ENCODE results near the gene ISL2. TPM values are rescaled to one million over a fixed set of nuclear protein-coding genes. Genes with fewer than 3 reads are reported as not detected.

The ISL2 gene
- total and polyA plus RNA-seq, 2 of the 13 experiments (the other 11 are each of a cell fraction or from before 2014, with no cell fraction given): 4.3 to 5.1 TPM

DNA sequence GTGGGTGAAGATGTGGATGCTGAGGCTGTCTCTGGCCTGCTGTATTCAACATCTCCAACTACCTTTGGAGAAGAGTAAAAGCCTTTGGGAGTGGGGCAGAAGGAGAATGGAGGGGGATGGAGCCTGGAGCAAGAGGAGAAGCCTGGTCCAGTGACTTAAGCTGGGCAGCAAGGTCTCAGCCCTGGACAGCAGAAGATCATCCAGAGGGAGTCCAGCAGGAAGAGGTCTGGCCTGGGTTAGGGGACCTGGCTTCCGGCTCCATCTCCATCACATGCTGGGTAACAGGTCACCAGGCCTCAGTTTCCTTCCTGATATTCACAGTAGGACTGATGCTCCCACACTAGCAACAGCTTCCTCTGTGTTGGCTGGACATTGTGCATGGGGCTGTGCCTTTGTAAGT, 3.8 kb upstream of the ISL2 start:
- H4K20me1 ChIP-seq (ENCODE audit: insufficient read depth, low read length): no peaks in the 10 kb centered on the region
- H3K4me3 ChIP-seq (replicated peaks in 1 of 3; ENCODE audit: insufficient read depth in 1 of 3, low read depth in 2 of 3, low read length in 3 of 3): no peak overlapping the region
- peak overlapping the region; percentile 22; the same call in 1 of the 2 replicates for H3K4me2 ChIP-seq (ENCODE audit: low read depth, low read length)
- no peak for FAIRE-seq
- no peaks in the 10 kb centered on the region for H3K36me3 ChIP-seq (replicated peaks in 1 of 2; ENCODE audit: control insufficient read depth in 1 of 2, insufficient read depth in 2 of 2, low read length in 2 of 2)
- H3K4me1 ChIP-seq (ENCODE audit: insufficient read depth, low read length): peaks cover 41% of the 10 kb centered on the region
- H3K27ac ChIP-seq (ENCODE audit: extremely low read length, insufficient read depth, low read length): peak overlapping the region; percentile 43
- no peak overlapping the region for H3K9ac ChIP-seq (ENCODE audit: insufficient read depth, low read depth, low read length)
- H2AFZ ChIP-seq (ENCODE audit: low read length): no peak overlapping the region
- TF ChIP-seq ZFP36L2 (CRISPR knock-in tag; IDR thresholded peaks at IDR 0.05) (no peak), ZNF563 (CRISPR knock-in tag; IDR thresholded peaks at IDR 0.05) (no peak), ZFYVE20 (CRISPR knock-in tag; IDR thresholded peaks at IDR 0.05; ENCODE audit: borderline replicate concordance, low read depth) (no peak), NFRKB (IDR thresholded peaks at IDR 0.05) (no peak), ZMAT3 (CRISPR knock-in tag; conservative IDR thresholded peaks at IDR 0.05) (no peak)
- TF ChIP-seq, protein P1, sequence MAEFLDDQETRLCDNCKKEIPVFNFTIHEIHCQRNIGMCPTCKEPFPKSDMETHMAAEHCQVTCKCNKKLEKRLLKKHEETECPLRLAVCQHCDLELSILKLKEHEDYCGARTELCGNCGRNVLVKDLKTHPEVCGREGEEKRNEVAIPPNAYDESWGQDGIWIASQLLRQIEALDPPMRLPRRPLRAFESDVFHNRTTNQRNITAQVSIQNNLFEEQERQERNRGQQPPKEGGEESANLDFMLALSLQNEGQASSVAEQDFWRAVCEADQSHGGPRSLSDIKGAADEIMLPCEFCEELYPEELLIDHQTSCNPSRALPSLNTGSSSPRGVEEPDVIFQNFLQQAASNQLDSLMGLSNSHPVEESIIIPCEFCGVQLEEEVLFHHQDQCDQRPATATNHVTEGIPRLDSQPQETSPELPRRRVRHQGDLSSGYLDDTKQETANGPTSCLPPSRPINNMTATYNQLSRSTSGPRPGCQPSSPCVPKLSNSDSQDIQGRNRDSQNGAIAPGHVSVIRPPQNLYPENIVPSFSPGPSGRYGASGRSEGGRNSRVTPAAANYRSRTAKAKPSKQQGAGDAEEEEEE (CRISPR knock-in tag; IDR thresholded peaks at IDR 0.05; ENCODE audit: borderline replicate concordance): no peak
- TF ChIP-seq, protein P2, sequence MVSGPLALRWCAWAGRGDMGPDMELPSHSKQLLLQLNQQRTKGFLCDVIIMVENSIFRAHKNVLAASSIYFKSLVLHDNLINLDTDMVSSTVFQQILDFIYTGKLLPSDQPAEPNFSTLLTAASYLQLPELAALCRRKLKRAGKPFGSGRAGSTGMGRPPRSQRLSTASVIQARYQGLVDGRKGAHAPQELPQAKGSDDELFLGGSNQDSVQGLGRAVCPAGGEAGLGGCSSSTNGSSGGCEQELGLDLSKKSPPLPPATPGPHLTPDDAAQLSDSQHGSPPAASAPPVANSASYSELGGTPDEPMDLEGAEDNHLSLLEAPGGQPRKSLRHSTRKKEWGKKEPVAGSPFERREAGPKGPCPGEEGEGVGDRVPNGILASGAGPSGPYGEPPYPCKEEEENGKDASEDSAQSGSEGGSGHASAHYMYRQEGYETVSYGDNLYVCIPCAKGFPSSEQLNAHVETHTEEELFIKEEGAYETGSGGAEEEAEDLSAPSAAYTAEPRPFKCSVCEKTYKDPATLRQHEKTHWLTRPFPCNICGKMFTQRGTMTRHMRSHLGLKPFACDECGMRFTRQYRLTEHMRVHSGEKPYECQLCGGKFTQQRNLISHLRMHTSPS (CRISPR knock-in tag; IDR thresholded peaks at IDR 0.05; ENCODE audit: low read depth): no peak
- TF ChIP-seq, protein P3, sequence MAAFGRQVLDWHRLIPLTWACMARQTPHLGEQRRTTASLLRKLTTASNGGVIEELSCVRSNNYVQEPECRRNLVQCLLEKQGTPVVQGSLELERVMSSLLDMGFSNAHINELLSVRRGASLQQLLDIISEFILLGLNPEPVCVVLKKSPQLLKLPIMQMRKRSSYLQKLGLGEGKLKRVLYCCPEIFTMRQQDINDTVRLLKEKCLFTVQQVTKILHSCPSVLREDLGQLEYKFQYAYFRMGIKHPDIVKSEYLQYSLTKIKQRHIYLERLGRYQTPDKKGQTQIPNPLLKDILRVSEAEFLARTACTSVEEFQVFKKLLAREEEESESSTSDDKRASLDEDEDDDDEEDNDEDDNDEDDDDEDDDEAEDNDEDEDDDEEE (CRISPR knock-in tag; IDR thresholded peaks at IDR 0.05): no peak
- TF ChIP-seq, protein P4, sequence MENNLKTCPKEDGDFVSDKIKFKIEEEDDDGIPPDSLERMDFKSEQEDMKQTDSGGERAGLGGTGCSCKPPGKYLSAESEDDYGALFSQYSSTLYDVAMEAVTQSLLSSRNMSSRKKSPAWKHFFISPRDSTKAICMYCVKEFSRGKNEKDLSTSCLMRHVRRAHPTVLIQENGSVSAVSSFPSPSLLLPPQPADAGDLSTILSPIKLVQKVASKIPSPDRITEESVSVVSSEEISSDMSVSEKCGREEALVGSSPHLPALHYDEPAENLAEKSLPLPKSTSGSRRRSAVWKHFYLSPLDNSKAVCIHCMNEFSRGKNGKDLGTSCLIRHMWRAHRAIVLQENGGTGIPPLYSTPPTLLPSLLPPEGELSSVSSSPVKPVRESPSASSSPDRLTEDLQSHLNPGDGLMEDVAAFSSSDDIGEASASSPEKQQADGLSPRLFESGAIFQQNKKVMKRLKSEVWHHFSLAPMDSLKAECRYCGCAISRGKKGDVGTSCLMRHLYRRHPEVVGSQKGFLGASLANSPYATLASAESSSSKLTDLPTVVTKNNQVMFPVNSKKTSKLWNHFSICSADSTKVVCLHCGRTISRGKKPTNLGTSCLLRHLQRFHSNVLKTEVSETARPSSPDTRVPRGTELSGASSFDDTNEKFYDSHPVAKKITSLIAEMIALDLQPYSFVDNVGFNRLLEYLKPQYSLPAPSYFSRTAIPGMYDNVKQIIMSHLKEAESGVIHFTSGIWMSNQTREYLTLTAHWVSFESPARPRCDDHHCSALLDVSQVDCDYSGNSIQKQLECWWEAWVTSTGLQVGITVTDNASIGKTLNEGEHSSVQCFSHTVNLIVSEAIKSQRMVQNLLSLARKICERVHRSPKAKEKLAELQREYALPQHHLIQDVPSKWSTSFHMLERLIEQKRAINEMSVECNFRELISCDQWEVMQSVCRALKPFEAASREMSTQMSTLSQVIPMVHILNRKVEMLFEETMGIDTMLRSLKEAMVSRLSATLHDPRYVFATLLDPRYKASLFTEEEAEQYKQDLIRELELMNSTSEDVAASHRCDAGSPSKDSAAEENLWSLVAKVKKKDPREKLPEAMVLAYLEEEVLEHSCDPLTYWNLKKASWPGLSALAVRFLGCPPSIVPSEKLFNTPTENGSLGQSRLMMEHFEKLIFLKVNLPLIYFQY (CRISPR knock-in tag; IDR thresholded peaks at IDR 0.05; ENCODE audit: borderline replicate concordance): no peak
- TF ChIP-seq, protein P5, sequence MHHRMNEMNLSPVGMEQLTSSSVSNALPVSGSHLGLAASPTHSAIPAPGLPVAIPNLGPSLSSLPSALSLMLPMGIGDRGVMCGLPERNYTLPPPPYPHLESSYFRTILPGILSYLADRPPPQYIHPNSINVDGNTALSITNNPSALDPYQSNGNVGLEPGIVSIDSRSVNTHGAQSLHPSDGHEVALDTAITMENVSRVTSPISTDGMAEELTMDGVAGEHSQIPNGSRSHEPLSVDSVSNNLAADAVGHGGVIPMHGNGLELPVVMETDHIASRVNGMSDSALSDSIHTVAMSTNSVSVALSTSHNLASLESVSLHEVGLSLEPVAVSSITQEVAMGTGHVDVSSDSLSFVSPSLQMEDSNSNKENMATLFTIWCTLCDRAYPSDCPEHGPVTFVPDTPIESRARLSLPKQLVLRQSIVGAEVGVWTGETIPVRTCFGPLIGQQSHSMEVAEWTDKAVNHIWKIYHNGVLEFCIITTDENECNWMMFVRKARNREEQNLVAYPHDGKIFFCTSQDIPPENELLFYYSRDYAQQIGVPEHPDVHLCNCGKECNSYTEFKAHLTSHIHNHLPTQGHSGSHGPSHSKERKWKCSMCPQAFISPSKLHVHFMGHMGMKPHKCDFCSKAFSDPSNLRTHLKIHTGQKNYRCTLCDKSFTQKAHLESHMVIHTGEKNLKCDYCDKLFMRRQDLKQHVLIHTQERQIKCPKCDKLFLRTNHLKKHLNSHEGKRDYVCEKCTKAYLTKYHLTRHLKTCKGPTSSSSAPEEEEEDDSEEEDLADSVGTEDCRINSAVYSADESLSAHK (CRISPR knock-in tag; IDR thresholded peaks at IDR 0.05; ENCODE audit: borderline replicate concordance): no peak
- POLR2A ChIA-PET: interaction anchor here (2.2 to 5.5 kb wide), 2 partner anchors 13 to 21 kb away, joined by 7 to 132 read pairs; partner anchors contain the start of gene ETFA
- 0% methylated on average over 1 of the region's 1 CpG for WGBS (ENCODE audit: low lambda C conversion rate)
- H3K9me3 ChIP-seq (ENCODE audit: low read length): no peaks in the 10 kb centered on the region
- no TSS peak for BruUV-seq (replicated peaks)
- no peaks in the 10 kb centered on the region; a peak in 3 of 5 replicates for H3K27me3 ChIP-seq (ENCODE audit: control insufficient read depth in 1 of 2, insufficient read depth in 2 of 2, low read length in 2 of 2)
- CTCF ChIA-PET (ENCODE audit: low intra/inter-chr PET ratio, low total read pairs): no interaction called here
- in situ Hi-C loops (cut with HindIII; ENCODE audit: extremely low pct_ligation_motif_present, low pct_unique_long_range_greater_than_20kb): loop anchor here (5.0 kb wide), 2 partner anchors 95 to 140 kb away; no protein-coding TSS in a partner anchor
- ATAC-seq: no peak
- intact Hi-C loops (cut with micrococcal nuclease; ENCODE audit: unreplicated experiment): loop anchor here (5.0 to 10.0 kb wide), 3 partner anchors 48 to 140 kb away; no protein-coding TSS in a partner anchor
- no peak for DNase-seq (ENCODE audit: low spot score)
- peaks cover 12% of the 10 kb centered on the region for H3K79me2 ChIP-seq (ENCODE audit: insufficient read depth, low read length)
